HG03103 (cell line): ENCODE measurements around the gene UVSSA.

Experiments
- ATAC-seq: cut with Tn5 transposase; IDR thresholded peaks from one replicate; pipeline ENCODE4 v1.9.1; 2021; ENCODE audit warnings: low read depth; ENCODE audit not compliant: unreplicated experiment

The UVSSA gene

DNA sequence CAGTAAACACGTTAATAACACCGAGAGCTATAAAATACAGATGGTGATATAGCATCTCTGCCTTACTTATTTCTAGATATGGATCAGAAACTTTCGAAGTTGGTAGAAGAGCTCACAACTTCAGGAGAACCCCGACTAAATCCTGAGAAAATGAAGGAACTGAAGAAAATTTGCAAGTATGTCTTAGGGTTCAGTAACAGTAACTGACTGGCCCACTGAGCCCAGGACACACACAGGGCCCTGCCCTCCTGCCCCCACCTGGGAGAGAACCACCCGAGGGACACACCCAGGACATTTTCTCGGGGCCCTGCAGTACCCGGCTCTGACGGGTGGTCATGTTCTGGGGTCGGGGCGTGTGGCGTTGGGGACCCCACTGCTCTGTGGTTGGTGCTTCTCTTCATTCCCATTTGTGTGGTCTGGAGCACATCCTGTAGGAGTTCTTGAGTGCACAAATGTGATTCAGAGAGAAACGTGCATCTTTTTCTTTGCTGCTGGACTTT is 1.1 kb downstream of the UVSSA start:
- no peak for ATAC-seq

DNA sequence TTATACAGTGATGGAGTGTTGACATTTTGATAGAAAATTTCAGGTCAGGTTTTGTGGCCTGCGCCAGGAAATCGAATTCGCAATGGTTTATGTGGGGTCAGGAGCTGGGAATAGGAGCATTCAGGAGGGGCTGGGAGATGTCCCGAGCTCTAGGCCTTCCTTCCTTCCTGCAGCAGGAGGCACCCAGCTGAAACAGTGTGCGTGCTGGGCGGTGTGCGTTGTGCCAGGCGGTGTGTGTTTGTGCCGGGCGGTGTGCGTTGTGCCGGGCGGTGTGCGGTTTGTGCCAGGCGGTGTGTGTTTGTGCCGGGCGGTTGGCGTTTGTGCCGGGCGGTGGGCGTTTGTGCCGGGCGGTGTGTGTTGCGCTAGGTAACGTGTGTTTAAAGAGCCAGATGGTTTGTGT is 1.7 kb downstream of the UVSSA start:
- ATAC-seq, result no peak

DNA sequence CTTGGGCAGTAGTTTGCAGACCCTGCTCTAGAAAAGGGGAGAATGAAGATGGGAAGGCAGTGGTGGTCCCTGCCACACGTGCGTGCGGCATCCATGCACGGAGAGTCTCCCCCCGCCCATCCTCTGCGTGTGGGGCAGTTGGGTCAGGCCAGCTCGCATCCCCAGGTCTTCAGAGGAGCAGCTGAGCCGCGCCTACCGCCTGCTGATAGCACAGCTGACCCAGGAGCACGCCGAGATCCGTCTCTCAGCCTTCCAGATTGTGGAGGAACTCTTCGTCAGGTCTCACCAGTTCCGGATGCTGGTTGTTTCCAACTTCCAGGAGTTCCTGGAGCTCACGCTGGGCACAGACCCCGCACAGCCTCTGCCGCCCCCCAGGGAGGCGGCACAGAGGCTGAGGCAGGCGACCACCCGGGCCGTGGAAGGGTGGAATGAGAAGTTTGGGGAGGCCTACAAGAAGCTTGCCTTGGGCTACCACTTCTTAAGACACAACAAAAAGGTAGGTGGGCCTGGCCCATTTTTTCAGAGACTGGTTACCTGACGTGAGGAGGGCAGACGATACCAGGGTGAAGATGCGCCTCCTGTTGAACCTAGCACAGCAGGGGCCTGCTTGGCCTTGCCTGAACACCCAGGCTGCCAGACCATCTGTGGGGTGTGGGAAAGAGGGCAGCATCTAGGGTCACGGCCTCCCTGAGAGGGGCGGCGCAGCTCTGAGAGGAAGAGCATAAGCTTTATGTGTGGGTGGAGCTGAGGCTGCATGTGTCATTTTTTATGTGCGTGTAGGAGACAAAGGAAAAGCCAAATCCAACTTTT is 2.6 kb downstream of the UVSSA start:
- no peak for ATAC-seq

DNA sequence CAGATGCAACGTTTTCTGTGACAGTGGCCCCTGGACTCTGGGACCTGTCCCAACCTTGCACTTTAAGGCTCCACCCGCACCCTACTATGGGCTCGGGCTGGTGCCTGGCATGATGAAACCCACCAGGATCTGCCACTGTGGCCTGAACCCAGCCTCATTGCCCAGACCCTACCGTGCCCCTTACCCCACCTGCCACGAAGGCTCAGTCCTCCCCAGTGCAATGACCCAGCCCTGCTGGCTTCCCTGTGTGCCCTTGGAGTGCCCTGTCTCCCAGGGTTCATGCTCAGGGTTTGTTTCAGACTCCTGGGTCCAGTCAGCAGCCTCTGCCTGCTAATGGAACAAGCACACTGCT is 3.1 kb downstream of the UVSSA start:
- ATAC-seq, result no peak

DNA sequence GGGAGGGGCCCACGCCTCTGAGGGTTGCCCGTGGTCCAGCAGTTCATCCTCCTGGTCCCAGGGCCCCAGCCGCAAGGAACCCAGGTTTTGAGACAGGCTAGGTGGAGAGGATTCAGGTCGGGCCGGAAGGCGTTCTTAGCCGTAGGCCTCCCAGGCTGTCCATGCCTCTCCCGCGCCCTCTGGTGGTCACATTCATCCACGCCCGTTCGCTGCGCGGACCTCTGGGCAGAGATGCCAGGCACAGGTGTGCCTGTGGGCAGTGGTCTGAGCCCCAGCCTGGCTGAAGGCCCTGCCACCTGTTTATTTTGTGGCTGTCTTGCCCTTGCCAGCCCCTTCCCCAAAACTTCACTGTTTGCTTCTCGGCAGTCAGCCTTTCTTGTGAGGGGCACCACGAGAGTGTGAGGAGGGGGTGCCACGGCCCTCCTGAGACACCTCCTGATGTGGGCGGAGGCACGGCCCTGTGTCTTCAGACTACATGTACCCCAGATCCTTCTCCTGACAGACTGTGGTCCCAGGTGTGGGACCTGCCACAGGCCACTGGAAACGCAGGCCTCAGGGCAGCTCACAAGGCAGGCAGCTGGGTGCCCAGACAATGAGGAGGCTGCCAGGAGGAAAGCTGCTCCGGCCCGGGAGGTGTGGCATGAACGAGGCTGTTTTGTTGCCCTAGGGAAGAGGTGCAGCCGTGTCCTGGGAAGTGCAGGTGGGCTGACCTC is 5.0 kb downstream of the UVSSA start:
- no peak for ATAC-seq

DNA sequence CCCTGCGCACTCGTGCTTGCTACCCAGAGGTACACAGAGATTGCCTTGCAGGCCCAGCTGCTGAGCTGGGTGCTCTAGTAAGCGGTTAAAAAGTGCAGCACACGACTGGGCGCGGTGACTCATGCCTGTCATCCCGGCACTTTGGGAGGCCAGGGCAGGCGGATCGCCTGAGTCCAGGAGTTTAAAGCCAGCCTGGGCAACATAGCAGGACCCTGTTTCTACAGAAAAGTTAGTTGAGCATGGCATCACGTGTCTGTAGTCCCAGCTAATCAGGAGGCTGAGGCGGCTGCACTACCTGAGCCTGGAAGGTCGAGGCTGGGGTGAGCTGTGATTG is 5.5 kb downstream of the UVSSA start:
- no peak for ATAC-seq

DNA sequence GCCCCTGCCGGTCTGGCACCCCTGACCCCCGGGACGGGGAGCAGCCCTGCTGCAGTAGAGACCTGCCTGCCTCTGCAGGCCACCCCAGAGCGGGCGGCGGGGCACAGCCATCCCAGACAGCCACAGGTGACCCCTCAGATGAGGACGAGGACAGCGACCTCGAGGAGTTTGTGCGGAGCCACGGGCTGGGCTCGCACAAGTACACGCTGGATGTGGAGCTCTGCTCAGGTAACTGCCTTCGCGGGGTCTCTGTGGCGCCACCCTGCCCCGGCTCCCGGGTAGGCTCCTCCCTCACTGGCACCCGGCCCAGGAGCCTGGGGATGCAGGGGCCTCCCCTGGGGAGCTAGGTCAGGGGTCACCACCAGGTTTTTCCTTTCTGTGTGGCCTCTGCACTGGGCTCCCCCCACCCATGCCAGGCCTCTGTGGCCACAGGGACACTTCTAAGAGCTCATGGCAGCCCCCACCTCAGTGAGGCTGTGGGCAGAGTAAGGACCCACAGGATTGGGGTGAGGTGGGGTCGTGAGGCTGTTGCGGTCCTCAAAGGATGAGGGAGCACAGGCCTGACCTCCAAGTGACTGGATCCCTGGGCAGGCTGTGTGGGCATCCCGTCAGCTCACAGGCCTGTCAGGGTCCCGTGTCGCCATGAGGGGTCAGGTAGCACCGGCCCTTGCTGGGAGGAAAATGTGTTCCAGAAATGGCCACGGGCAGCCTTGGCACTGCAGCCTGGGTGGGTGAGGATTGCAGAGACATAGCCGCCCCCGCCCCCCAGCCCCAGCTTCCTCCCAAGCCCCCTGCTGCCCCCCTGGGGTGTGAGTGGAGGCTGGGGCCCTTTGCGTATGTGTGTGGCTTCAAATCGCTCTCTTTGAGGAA is 6.4 kb downstream of the UVSSA start:
- ATAC-seq, result no peak

DNA sequence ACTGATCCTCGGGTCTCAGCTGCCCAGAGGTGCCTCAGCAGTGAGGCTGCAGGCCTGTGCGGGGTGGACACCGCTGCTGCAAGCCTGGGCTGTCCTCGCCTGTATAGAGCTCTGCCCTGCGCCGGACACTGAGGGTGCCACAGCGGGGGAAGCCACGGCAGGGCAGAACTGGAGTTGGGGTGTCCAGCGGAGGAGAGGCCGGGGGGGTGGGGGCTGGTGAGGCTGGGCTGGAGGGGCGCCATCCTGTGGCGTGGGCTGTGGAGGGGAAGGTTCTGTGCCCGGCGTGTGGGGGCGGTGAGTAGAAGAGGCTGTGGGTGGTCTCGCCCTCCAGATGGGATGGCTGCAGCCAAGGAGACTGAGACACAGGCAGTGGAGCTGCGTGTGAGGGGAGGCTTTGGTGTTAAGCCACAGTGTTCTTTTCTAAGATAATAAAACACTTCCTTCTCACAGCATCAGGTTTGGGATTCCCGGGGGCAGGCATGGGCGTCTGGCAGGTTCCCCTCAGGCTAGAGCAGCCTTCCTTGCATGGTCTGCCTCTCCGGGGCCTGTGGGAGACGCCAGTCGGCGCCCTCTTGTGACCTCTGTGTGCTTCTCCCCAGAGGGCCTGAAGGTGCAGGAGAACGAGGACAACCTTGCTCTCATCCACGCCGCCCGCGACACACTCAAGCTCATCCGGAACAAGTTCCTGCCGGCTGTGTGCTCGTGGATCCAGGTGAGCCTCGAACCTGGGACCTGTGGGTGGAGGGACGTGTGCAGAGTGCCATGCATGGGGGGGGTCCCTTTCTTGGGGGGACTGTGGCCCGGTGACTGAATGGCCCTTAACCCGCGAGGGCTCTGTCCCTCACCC is 7.4 kb downstream of the UVSSA start:
- no peak for ATAC-seq

DNA sequence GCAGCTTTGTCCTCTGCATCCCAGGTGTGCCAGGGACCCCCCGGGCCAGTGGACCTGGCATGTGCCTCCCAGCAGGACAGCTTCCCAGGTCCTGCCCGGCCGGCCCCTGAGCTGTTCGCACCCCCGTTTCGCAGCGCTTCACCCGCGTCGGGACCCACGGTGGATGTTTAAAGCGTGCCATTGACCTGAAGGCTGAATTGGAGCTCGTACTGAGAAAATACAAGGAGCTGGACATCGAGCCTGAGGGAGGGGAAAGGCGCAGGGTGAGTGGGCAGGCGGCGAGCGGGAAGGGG is 7.9 kb downstream of the UVSSA start:
- ATAC-seq, result no peak

DNA sequence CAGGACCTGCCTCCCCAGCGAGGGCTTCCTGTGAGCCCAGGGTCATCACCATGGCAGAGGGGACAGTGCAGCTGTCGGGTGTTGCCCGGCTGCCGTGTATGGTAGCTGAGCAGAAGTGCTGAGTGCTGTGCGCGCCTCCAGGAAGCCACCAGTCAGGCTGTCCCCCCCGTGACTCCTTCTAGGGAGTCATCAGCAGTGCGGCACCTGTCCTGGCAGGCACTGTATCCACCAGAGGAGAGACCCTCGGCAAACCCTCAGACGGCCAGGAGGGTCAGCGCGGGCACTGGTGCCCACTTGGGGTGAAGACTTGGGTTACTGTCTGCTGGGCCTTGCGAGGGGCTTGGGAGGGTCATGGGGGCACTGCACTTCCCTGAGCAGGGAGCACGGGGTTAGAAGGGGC is 8.4 kb downstream of the UVSSA start:
- ATAC-seq, result no peak

DNA sequence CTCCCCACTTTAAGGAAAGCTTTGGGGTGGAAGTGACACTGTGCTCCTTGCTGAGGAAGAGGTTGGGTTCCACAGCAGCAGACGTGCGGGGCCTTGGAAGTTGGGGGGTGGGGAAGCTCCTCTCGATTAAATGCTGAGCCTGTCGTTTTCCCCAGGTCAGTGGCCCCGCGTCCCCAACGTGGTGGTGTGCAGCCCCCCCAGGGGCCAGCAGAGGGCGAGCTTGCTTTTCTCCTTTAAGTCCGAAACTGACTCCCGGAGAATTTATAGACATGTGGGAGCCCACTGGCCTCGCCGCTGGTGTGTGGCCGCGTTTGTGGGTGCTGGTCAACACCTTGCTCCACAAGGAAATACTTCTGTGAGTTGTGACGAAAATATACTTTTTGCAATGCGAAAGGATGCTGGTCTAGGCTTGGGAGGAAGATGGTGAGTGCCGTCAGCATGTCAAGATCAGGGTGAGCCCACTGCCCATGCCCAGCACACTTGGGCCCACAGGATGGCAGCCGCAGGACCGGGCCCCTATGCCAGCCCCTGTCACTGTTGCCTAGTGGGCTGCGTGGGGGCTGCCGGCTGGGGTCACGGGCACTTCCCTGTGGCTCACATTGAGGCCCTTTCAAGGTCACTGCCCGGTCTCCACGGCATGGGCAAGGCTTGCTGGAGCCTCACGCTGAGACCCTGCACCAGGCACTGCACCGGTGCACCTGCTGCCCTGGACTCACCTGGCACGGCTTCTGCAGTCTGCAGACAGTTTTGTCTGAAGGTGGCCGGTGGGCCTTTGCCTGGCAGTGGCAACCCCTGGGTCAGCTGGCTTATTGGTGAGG is 9.4 kb downstream of the UVSSA start:
- ATAC-seq, result no peak

DNA sequence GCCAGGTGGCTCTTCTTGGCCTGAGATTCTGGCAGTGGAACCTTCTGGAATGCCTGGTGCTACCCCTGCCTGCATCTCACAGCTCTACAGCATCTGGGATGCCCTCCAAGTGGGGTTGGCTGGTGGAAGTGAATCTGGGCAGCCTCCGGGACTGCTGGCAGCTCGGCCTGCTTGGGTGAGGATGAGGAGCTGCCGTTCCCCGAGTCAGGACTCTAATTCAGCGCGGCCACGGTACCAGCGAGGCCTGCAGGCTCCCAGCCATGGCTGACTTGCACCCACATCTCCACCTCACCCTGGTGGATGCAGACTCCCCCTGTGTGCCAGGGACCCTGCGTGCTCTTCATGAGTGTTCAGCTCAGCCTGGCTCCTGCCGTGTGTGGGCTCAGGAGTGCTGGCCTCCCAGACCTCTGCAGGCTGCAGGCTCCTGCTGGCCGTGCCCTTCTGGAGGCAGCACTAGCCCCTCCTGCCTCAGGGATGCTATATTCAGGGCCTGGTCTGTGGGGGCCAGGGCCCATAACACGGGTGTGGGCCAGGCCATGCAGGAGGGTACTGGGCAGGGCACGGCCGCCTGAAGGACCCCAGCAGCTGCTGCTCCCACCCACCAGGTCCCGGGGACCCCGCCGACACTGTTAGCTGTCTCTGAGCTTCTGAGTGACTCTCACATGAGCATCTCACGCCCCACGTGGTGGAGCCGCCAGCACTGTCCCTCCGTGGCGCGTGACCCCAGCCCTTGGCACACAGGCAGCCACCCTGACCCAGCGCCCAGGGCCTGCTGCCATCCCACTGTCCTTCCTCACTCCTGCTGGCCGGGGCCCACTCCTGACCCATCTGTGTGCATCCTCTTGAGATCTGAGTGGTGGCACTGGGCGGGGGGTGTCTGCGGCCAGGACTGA is 10.6 kb downstream of the UVSSA start:
- ATAC-seq, result no peak

DNA sequence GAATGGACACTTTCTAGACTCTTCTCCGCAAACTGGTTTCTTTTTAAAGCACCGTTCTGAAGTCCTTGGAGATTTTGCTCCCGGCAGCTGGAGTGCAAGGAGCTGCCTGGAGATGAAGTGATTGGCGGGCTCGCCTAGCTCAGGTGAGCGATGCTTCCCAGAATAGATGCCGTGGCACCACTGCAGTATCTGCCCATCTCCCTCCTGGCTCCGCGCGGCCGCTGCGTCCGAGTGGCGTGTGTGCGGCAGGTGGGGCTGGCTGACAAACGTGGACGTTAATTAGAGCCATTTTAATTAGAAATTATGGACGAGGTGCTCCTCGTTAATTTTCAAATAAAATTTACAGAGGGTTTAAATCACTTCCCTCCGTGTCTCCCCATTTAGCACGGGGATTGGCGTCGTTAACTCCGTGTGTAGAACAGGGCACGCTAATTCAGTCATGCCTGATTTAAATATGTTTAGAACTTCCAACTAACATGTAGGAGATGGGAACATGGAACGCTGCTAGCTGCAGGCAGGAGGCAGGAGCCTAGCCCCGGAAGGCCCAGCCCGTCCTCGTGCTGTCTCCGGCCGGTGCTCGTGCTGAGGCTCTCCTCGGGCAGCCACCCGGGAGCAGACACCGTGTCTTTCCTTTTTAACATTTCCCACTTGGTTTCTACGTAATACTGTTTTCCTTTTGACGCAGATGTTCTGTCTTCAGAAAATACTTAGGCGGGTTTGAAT is 11.6 kb downstream of the UVSSA start:
- ATAC-seq, result no peak

DNA sequence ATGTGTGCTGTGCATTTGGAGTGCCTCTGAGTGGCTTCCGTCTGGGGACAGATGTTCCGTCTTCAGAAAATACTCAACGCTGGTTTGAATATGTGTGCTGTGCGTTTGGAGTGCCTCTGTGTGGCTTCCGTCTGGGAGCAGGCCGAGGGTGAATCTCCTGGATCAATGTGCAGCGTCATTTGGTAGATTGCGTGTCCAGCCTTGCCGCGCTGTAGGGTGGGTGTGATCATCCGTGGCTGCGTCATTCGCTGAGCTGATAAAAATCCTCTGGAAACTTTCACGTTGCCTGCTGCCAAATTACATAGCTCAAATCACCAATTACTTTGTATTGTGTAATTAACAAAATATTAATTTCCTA is 12.1 kb downstream of the UVSSA start:
- ATAC-seq, result no peak

DNA sequence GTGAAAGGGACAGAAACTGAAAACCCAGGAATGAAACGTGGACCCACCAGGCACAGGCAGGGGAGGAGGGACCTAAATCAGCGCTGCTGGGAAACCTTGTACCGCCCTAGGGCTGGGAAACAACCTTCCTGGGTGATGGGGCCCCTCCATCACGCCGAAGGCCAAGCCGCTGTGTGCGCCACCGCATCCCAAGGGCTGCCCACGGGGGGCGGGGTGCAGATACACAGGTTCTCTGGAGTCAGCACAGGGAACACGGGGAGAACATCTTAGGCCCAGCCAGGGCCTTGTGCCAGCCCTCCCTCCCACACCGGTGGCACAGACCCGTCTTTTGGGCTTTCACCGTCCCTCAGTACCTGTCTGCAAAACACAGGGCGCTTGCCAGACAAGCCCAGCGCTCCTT is 13.0 kb downstream of the UVSSA start:
- ATAC-seq, result no peak

DNA sequence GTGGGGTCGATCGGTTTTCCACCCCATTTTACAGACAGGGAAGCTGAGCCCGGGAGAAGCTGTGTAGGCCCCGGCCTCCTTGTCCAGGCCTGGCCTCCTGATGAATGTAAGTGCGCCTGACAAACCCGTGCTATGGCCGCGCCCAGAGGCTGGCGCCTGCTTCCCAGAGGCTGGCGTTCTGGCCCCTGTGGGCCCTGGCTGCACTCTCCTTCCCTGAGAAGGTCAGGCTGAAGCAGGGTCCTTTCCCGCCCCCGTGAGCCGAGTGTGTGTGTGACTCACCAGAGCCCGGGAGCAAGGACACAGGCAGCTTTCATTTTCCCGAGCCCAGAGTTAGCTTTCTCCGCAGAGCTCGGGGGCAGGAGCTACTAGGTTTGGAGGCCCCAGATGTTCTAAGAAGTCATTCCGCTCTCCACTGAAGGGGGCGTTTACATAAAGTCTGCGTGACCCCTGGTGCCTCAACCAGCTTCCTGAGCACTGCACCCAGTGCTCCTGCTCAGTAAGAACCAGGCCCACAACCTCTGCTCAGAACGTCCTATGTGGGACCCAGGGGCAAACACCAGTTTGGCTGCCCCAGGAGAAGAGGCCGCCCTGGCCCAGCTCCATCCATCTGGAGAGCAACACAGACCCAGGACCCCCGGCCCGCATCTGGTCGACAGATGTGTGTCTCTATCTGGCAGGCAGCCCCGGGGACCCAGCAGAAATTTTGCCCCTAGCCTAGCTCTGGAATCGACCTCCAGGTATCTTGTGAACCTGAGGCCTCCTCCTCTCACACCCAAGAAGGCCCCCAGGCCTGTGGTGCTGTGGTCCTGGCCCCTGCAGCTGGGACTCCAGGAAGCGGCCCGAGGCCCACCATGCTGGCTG is 13.6 kb downstream of the UVSSA start:
- ATAC-seq, result no peak

DNA sequence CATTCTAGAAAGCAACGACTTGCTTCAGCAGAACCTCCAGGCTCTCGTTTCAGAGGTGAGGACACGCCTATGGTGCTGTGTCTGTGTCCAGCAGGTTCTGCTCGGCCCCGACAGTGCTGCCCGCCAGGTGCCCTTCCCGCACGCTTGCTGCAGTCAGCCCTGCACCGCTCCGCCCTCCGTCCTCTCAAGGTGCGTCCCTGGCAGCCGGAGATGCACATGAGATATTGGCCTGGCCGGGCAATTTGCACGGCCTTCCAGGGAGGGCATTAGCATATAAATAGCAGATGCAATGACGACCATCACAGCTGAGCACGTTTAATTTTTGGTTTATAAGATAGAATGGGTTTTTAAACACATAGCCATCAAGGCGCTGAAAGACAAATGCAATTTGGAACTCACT is 14.4 kb downstream of the UVSSA start:
- no peak for ATAC-seq
